NB4 (cell line): ENCODE measurements around the gene RHBDD1.

Experiments
- CTCF ChIP-seq: IDR thresholded peaks from one replicate; pipeline ENCODE4 v1.5.1; 2012; ENCODE audit warnings: low read depth, low read length
- MAX ChIP-seq: IDR thresholded peaks from 2 replicates; pipeline ENCODE4 v1.6.1; 2011; ENCODE audit warnings: low read depth, low read length
- MYC ChIP-seq: IDR thresholded peaks from 2 replicates; pipeline ENCODE4 v1.6.1; 2011; ENCODE audit warnings: low read depth, low read length
- POLR2A ChIP-seq: IDR thresholded peaks from 2 replicates; pipeline ENCODE4 v1.6.1; 2011; ENCODE audit warnings: mild to moderate bottlenecking; ENCODE audit not compliant: insufficient read length; ENCODE audit errors: extremely low read depth

- TF ChIP-seq CTCF (no peak), POLR2A (no peak), MAX (no peak), MYC (no peak)
These were observed 68.7 kb downstream of the RHBDD1 start for GRCh38 chr2:226904592-226904991.
